Right renal pelvis (tissue), 4 donors: ENCODE data around the gene IL6. TPM values are rescaled to one million over a fixed set of nuclear protein-coding genes. Genes with fewer than 3 reads are reported as not detected.
"Not testable (repeated sequence)": the region's sequence is repeated elsewhere in the genome, so short reads cannot be mapped to it uniquely, and the experiment has no call there.

Source experiments
- DNase-seq, 4 donors: peaks; one replicate each; pipeline ENCODE4 v3.0.0-alpha.2; 2013; ENCODE audit warnings: low read depth in 4 of 4, low spot score in 3 of 4, missing footprints in 1 of 4
- polyA plus RNA-seq, 4 donors: library from polyadenylated mRNA; unstranded; fragments of 120-200 nt; gene quantifications; one replicate each; pipeline ENCODE4 v1.2.1, GENCODE V29; 2013; ENCODE audit not compliant: insufficient read length in 4 of 4

The IL6 gene
- polyA plus RNA-seq, 4 donors: not detected

DNA sequence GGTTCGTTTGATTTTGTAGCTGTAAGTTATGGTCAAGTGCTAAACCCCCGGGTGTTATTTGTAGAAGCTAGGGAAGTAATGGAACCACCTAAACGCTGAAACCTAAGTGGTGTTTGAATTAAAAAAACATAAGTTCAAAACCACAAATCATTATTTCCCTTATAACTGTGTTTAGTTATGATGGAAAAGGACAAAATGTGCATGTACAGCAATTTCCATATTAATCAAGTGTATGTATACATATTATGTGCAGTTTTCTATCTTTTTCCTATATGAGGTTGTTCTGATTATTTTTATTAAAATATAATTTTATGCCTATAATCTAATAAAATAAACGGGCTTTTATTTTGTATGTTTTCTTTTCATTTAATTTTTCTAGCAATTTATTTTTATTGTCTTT, 45.9 kb downstream of the IL6 start:
- DNase-seq: no peak

DNA sequence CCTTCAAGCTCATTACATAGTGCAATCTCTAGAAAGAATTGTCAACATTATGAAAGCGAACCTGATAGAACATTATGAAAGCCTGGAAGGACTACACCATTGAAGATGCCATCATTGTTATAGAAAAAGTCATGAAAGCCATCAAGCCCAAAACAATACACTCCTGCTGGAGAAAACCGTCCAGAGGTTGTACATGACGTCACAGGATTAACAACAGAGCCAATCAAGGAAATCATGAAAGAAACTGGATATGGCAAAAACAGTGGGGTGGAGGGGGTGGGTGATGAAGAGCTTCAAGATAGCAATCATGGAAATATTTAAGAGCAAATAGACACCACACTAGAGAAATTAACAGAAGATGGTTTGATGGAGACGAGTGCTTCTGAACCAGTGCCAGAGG, 50.0 kb downstream of the IL6 start:
- DNase-seq: no peak

DNA sequence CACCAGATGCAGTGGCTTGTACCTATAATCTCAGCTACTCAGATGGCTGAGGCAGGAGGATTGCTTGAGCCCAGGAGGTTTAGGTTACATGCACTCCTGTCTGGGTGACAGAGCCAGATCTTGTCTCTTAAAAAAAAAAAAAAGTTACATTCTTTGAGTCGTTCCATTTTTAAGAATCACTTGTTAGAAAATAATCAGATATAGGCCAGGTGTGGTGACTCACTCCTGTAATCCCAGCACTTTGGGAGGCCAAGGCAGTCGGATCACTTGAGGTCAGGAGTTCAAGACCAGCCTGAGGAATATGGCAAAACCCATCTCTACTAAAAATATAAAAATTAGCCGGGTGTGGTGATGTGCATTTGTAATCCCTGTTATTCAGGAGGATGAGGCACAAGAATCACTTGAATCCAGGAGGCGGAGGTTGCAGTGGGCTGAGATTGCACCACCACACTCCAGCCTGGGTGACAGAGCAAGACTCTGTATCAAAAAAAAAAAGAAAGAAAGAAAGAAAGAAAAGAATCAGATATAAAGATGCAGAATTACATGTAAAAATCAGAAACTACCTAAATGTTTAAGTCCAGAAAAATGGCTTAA, 52.8 kb downstream of the IL6 start:
- not testable (repeated sequence) for DNase-seq

DNA sequence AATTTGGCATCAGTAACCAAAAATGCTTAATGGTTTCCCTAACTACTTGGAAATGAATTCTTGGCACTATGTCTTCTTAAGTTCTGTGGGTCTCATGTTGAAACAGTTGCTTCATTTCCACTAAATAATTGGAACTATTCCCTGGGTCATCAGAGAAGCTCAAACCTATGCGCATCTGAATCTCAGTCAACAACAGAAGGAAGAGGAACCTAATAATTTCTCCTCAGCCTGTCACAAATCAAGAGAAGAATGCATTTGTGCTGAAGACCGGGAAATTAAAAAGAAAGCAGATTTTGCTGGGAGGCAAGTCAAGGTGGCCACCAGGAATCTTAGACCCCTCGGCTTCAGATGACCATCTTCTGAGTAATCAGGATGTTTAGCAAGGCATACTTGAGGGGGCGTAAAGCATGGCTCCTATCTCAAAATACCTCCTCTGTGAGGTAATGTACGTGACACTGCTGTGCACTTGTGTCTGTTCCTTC, 54.3 kb downstream of the IL6 start:
- DNase-seq: no peak

Other genes starting within 250 kb of the IL6 start
- 1 to 10 TPM; 1.2 to 2.1 (median 1.4) TPM for gene STEAP1B, start 227.0 kb upstream of the IL6 start, polyA plus RNA-seq
- 100 to 1,000 TPM; 320 to 417 (median 395) TPM for gene TOMM7, start 95.6 kb downstream of the IL6 start, polyA plus RNA-seq